OCI-M1 (cell line): ENCODE data around the gene SPATA6L.

Source experiments
- DNase-seq: peaks from one replicate; lab custom pipeline; 2025; lab: John Stamatoyannopoulos, UW

The SPATA6L gene

GRCh38 chr9:4549751-4550295 is 116.5 kb downstream of the SPATA6L start:
- no peak for DNase-seq

GRCh38 chr9:4548811-4549725 is 117.2 kb downstream of the SPATA6L start:
- DNase-seq = peak; percentile 94
